Psoas muscle (tissue), 8 donors: Measurements from ENCODE around the gene PRM1. TPM values are rescaled to one million over a fixed set of nuclear protein-coding genes. Genes with fewer than 3 reads are reported as not detected.

ENCODE experiments used
- ATAC-seq, 4 donors: fragments of 200-7000 bp; cut with Tn5 transposase; one replicate each; pipeline ENCODE4 v1.9.1; 2020; ENCODE audit warnings: moderate library complexity in 3 of 4, mild to moderate bottlenecking in 2 of 4
- DNase-seq, 2 donors: peaks; one replicate each; pipeline ENCODE4 v3.0.0-alpha.2; 2020
- H3K27ac ChIP-seq: fragments of 200-600 bp; one replicate; pipeline ENCODE4 v1.8.0; 2022
- H3K27me3 ChIP-seq, 3 donors: fragments of 200-600 bp in 1 of 3; one replicate each; pipeline versions ENCODE4 v1.6.1 to v1.8.0; 2013 to 2022; ENCODE audit warnings: low read length in 2 of 3, mild to moderate bottlenecking in 2 of 3, moderate library complexity in 1 of 3; ENCODE audit not compliant: insufficient read depth in 3 of 3
- H3K36me3 ChIP-seq, 2 donors: fragments of 200-600 bp in 1 of 2; one replicate each; pipeline versions ENCODE4 v1.6.1 to v1.8.0; 2013 to 2022; ENCODE audit warnings: low read depth in 1 of 2, mild to moderate bottlenecking in 1 of 2, moderate library complexity in 1 of 2; ENCODE audit not compliant: insufficient read depth in 1 of 2
- H3K4me1 ChIP-seq: fragments of 200-600 bp; one replicate; pipeline ENCODE4 v1.8.0; 2022
- H3K4me3 ChIP-seq: fragments of 200-600 bp; one replicate; pipeline ENCODE4 v1.8.0; 2022; ENCODE audit warnings: mild to moderate bottlenecking
- H3K9me3 ChIP-seq: fragments of 200-600 bp; one replicate; pipeline ENCODE4 v1.8.0; 2022
- WGBS, 3 donors: extraction: QIAGEN DNeasy Blood & Tissue Kit; methylation state at CpG; one replicate each; pipeline versions ENCODE4 v1.1.6 to v1.1.7; 2013; 5-methylcytosine and 5-hydroxymethylcytosine counted together
- intact Hi-C, 2 donors: fragments of 100-400 bp; cut with DNase I; formaldehyde crosslinking; loops; one replicate each; pipeline versions ENCODE4 v1.11.0 to v1.14.2; 2022
- polyA plus RNA-seq, 3 donors: library from polyadenylated mRNA; stranded (reverse); fragments of 200-250 nt; gene quantifications; one replicate each; pipeline ENCODE4 v1.2.3, GENCODE V29; 2013
- total RNA-seq, 4 donors: library from RNA; stranded (reverse); fragmentation: NEBNext Ultra II Directional in 2 of 4; extraction: Animal tissue kit (Norgen Biotek cat#: 25700) in 2 of 4; gene quantifications; one replicate each; pipeline versions ENCODE4 v1.2.1 to v1.2.4, GENCODE V29; 2021 to 2023
- TF ChIP-seq, protein P1 (sequence below): fragments of 200-600 bp; IDR thresholded peaks from one replicate; pipeline ENCODE4 v1.8.0; 2022; ENCODE audit warnings: antibody characterized with exemption
- donor health status: healthy with polysubstance abuse.
- donor health status: DM: no; HTN: no; CAD: no; lungs with moderate emphysema.
- donor health status: Bipolar disorder and iron deficiency.
- donor health status: healthy.
- donor health status: DM: yes; HTN: yes; CAD: no.
- donor health status: DM: no; HTN: no; CAD: no.
- donor health status: DM: no; HTN: no; CAD: no.
- donor health status: DM: yes; HTN: yes; CAD: no.

PRM1 gene
- total and polyA plus RNA-seq, 7 donors: not detected

DNA sequence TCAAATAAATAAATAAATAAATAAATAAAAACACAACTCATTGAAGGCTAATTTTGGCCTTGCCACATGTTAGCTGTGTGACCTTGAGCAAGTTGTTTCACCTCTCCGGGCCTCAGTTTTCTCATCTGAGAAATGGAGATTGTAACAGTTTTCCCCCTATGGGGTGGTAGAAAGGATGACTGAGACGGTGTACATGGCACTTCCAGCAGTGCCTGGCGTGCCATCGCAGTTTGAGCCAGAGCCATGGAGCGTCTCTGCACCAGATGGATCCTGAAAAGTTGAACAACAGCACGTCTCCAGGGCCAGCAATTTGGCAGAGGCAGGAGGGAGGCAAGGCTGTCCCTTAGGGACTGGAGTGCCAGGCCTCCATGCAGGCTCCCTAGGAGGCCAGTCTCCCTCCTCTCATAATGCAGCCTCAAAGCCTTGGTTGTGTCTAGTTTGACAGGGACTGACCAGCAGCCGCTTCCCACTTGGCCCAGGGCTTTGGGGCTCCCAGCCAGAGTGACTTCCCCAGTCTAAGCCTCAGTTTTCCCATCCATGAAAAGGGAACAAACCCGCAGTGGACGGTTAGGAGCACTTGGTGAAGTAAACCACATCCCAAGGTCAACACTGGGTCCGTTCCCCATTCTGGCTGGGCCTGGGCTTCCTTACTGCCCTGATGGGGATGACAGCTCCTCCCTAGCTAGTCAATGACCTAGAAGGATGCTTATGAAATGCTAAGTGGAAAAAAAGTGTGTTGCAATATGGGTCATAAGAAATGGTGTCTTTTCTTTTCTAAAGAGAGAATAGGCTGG lies 44.5 kb downstream of the PRM1 start:
- Histone ChIP-seq H3K4me3 (no peak overlapping the region), H3K27me3 (no peaks in the 10 kb centered on the region), H3K9me3 (no peaks in the 10 kb centered on the region), H3K36me3 (no peaks in the 10 kb centered on the region), H3K27ac (no peak overlapping the region), H3K4me1 (peaks cover 13% of the 10 kb centered on the region)
- DNase-seq (no peak), ATAC-seq (no peak)
- TF ChIP-seq, protein P1, sequence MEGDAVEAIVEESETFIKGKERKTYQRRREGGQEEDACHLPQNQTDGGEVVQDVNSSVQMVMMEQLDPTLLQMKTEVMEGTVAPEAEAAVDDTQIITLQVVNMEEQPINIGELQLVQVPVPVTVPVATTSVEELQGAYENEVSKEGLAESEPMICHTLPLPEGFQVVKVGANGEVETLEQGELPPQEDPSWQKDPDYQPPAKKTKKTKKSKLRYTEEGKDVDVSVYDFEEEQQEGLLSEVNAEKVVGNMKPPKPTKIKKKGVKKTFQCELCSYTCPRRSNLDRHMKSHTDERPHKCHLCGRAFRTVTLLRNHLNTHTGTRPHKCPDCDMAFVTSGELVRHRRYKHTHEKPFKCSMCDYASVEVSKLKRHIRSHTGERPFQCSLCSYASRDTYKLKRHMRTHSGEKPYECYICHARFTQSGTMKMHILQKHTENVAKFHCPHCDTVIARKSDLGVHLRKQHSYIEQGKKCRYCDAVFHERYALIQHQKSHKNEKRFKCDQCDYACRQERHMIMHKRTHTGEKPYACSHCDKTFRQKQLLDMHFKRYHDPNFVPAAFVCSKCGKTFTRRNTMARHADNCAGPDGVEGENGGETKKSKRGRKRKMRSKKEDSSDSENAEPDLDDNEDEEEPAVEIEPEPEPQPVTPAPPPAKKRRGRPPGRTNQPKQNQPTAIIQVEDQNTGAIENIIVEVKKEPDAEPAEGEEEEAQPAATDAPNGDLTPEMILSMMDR: no peak
- WGBS, 3 donors: 66 to 75% (median 69%) methylated on average over 10 of the region's 10 CpGs
- intact Hi-C loops: no loop called here

DNA sequence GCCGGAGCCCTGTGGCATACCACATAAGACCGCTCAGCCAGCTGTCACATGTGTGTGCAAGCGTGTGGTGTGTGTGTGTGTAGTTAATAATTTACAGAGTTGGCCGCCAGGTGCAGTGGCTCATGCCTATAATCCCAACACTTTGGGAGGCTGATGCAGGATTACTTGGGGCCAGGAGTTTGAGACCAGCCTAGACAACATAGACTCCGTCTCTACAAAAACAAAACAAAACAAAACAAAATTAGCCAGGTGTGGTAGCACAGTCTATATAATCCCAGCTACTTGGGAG lies 45.5 kb downstream of the PRM1 start:
- H3K4me1 ChIP-seq: peaks cover 9% of the 10 kb centered on the region

DNA sequence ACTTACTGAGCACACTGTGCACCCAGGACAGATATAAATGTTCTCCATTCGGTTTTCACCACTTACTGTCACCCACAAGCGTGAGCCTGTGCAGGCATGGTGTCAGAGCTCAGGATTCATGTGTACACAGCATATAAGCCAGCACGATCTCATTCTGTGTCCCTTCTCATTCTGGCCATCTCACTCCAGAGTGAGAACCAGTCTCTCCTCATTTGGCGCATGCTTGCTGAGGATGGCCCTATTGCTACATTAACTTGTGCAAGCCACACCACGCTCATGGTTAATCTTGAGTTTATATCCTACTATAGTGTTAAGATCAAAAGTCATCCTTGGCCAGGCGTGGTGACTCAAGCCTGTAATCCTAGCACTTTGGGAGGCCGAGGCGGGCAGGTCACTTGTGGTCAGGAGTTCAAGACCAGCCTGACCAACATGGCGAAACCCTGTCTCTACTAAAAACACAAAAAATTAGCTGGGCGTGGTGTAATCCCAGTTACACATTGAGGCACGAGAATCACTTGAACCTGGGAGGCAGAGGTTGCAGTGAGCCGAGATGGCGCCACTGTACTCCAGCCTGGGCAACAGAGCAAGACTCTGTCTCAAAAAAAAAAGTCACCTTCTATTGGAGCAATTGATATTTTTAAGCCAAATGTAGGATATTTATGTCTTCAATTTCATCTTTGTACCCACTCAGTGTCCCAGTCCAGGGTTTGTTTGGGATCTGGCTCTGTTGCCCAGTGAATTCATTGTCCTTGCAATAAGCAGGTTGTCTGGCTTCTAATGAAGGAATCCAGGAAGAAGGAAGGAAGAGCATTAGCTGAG lies 46.0 kb downstream of the PRM1 start:
- DNase-seq: no peak
- Histone ChIP-seq H3K36me3 (no peaks in the 10 kb centered on the region), H3K27me3 (no peaks in the 10 kb centered on the region), H3K4me3 (no peak overlapping the region), H3K4me1 (peaks cover 3% of the 10 kb centered on the region), H3K9me3 (no peaks in the 10 kb centered on the region), H3K27ac (no peak overlapping the region)
- WGBS, 3 donors: 90 to 93% (median 90%) methylated on average over 13 of the region's 13 CpGs
- intact Hi-C loops: no loop called here
- TF ChIP-seq, protein P1: no peak
- no peak for ATAC-seq

More for the DNA sequence above, 45.5 kb downstream of the PRM1 start:
- Histone ChIP-seq H3K27ac (no peak overlapping the region), H3K4me3 (no peak overlapping the region), H3K36me3 (no peaks in the 10 kb centered on the region), H3K9me3 (no peaks in the 10 kb centered on the region), H3K27me3 (no peaks in the 10 kb centered on the region)
- WGBS, 3 donors: 76 to 81% (median 80%) methylated on average over 5 of the region's 5 CpGs
- TF ChIP-seq, protein P1: no peak
- intact Hi-C loops: no loop called here
- no peak for ATAC-seq
- DNase-seq: no peak

DNA sequence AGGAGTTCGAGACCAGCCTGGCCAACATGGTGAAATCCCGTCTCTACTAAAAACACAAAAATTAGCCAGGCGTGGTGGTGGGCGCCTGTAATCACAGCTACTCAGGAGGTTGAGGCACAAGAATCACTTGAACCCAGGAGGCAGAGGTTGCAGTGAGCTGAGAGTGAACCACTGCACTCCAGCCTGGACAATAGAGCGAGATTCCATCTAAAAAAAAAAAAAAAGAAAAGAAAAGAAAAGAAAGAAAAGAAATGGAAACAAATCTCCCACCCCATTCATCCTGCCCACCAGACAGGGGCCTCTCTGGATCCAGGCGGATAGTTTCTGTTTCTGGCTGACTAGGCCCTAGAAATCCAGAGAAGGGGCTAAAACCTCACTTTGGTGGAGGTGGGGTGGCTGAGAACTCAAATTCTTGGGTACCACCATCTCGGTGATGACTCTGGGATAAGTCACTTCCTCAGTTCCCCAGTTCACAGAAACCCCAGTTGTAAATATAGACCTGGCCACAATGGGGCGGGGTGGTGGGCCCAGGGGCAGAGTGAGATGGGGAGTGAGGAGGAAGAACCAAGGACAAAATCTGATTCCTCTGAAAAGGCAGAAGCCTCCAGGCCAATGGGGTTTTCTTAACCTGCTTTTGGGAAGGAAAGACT lies 47.3 kb downstream of the PRM1 start:
- no peaks in the 10 kb centered on the region for H3K36me3 ChIP-seq
- no peak for DNase-seq
- H3K4me3 ChIP-seq: no peak overlapping the region
- intact Hi-C loops: no loop called here
- H3K27ac ChIP-seq: no peak overlapping the region
- H3K9me3 ChIP-seq: no peaks in the 10 kb centered on the region
- H3K4me1 ChIP-seq: no peaks in the 10 kb centered on the region
- WGBS, 3 donors: 91 to 95% (median 91%) methylated on average over 8 of the region's 8 CpGs
- TF ChIP-seq, protein P1: no peak
- no peak for ATAC-seq
- H3K27me3 ChIP-seq: no peaks in the 10 kb centered on the region
